NCI-H69 (cell line): Measurements from ENCODE around the gene GLP1R.

Experiments used
- DNase-seq: peaks from one replicate; lab custom pipeline; 2025; lab: John Stamatoyannopoulos, UW

GLP1R gene

DNA sequence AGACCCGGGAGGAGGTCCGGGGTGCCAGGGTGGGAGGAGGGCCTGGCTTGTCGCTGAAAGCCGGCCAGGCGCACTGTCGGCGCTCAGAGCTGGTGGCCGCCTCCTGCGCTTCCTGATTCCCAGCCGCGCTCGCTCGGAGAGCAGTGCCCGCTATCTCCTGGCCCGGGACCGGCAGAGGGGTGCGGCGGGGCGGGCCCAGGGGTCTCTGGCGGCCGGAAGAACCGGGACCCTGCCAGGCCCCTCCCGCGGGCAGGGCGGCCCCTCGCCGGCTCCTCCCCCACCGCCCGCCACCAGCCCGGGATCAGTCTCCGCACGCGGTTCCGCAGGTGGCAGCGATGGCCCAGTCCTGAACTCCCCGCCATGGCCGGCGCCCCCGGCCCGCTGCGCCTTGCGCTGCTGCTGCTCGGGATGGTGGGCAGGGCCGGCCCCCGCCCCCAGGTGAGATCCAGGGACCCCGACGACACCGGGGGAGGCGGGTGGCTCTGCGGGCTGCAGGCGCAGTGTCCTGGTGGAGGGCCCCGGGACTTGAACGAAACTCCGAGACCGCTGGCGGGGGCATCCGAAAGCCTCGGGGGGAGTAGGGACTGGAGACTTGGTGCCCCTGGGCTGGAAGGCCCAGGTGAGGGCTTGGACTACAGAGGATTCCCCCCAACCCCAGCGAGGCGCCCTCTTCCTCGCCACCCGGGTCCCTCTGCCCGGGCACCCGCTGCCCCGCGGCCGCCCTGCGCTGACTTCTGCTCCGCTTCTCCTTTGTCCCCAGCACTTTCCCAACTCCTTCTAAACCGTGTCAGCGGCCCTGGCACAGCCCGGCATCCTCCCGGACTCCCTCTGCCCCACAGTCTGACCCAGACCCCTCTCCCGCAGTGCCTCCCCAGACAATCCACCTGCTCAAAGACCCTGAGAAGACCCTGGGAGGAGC lies at the start of gene GLP1R:
Gene GLP1R (plus strand): TSS at position 301 of the 919 bp plus-strand sequence. CDS start 60 bp downstream, at position 361.
- no peak for DNase-seq

DNA sequence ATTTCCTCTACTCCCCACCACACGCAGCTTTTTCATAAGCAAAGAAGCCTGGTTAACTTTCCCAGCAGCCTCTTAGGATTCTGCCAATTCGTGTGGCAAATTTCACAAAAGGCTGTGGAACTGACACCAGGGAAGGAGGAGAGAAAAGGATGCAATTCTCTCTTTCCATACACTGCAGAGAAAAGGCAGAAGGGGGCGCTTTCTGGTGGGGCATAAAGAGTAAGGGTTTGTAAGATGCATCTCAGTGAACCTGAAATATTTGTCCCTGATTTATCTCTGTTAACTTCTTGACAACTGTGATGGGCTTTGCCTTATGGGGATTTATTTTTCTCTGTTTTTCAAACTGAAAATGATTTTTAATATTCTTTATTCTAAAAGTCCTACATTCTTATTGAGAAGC lies 45.5 kb upstream of the GLP1R start:
- peak; percentile 24 for DNase-seq

DNA sequence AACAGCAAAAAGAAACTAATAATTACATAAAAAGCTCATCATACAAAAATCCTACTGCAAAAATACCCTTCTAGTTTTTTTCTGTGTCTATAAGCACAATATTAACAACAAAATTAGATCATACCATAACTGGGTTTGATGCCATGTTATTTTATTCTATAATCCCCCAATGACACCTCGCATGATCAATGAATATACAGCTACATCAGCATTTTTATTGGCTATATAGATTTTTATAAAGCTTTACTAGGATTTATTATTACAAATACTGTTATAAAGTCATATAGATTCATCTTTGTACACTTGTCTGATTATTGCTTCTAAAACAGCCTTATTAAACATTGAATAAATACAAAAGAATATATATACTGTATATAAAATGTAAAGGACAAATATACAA lies 45.1 kb upstream of the GLP1R start:
- no peak for DNase-seq

DNA sequence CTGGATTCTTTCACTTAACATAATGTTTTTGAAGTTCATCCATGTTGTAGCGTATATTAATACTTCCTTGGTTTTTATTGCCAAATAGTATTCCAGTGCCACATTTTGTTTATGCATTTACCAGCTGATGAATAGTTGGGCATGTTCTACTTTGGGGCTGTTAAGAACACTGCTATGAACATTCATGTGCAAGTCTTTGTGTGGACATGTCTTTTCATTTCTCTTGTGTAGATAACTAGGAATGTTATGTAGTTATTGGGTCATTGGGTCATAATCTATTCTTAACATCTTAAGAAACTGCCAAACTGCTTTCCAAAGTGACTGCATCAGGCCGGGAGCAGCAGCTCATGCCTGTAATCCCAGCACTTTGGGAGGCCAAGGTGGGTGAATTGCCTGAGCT lies 43.8 kb upstream of the GLP1R start:
- DNase-seq: no peak

DNA sequence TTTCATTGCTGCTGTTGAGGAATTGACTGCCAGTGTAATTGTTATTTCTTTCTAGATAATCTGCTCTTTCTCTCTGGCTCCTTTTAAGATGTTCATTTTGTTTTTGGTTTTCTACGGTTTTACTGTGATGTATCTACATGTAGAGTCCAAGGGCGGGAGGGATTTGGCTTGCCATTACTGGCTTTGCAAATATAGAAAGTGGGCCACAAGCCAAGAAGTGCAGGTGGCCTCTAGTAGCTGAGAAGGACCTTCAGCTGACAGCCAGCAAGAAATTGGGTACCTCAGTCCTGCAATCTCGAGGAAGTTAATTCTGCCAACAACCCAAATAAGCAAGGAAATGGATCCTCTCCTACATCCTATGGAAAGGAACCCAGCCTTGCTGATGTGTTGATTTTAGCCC lies 42.8 kb upstream of the GLP1R start:
- DNase-seq: peak; percentile 24

DNA sequence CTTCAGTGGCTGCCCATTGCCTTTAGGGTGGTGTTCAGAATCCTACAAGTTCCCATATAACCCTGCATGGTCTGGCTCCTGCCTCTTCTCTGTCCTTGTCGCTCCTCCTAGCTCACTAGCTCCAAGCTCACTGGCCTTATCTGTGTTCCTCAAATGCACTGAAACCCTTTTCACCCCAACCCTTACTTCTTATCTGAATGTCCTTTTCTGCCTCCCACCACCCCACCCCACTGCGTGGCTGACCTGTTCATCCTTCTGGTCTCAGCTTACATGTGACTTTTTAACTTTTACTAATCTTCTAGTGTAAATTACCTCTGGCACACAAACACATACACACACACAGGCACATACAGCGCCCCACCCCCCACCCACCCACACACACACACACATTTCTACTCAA lies 41.0 kb upstream of the GLP1R start:
- DNase-seq: no peak

DNA sequence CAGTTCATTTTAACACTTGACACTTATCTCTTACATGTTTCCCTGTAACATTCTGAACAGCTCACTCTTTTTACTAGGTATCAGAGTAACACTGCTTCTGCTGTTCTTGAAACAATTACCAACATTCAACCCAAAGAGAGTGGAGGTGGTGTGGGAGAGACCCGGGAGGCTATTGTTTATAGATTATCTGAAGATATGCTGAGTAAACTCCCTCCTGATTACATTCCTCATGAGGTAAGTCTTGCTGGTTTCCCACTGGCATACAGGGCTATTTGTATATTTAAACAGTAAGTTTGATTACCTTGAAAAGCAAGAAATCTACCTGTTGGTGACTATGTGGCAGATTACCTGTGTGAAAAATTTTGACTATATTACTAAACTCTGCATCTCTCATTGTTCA lies 39.8 kb upstream of the GLP1R start:
- DNase-seq: no peak

DNA sequence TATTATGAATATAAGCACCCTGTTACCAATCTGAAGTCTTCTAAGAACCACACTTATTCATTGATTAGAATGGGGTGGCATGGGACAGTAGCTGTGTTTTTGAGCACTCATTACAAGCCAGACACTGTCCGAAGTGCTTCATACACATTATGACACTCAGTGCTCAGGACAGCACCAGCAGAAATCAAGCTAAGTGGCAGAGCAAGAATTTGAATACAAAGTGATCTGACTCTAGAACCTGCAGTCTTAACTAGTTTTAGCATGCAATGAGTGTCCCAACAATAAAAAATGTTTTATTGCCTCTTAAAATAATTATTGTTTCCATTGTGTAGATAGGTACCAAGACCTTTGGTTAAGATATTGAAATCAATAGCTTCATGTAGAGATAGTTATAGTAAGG lies 39.1 kb upstream of the GLP1R start:
- DNase-seq: no peak

DNA sequence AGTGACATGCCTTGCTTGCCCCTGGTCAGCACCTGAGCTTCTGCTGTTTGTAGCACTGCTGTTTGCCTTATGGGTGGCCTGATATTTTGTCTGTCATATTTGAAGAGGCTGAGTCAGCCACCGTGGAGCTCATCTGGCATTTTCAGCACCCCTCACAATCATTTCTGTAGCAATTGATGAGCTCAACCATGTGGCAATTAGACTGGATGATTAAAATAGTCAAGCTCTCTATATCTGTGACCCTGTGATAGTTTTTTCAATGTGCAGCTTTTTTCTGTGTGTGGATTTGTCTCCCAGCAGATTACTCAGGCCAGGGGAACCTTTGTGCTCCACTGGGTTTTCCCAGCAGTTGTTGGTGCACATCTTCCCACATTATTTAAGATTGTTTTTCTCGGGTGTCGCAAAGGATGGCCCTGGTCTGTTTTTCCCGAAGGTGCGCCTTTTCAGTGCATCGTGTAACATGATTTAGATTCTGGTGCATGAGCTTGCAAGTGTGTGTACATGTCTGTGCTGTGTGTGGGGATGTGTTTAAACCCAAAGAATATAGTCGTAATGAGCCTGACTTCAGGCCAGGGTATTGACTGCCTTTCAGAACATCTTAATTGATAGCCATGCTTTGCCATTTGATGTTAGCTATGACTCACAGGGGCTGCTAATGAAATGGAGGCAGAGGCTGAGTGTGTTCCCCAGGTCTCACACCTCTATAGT lies 31.6 kb upstream of the GLP1R start:
- DNase-seq: no peak

DNA sequence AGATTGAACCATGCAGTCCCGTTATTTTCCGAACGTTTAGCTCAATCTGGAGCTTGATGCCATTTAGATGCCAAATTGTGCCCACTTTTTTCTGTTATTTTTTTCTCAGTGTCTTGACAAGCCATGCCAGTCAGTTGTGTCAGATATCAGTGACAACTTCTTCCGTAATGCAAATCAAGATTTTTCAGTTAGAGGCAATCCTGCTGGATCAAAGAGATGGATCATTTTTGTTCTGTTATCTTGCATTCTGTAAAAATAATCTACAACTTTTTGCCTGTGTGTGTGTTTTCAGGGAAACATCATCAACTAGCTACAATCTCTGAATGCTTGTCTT lies 31.1 kb upstream of the GLP1R start:
- no peak for DNase-seq

DNA sequence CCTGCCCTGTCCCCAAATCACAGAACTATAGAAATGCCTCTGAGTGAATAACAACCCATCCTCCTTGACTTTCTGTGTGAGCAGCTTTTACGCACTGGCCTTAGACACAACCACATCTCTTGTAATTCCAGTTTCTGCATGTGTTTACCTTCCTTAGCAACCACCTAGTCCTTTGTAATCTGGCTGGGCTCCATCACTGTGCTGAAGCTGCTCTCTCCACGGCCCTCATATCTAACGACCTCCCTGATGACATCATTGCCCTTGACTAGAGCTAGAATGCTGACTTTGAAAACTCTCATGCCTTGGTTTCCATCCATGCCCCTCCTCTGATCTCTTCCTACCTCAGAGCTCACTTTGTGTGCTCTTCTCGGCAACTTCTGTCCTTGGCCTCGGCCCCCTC lies 30.5 kb upstream of the GLP1R start:
- no peak for DNase-seq

DNA sequence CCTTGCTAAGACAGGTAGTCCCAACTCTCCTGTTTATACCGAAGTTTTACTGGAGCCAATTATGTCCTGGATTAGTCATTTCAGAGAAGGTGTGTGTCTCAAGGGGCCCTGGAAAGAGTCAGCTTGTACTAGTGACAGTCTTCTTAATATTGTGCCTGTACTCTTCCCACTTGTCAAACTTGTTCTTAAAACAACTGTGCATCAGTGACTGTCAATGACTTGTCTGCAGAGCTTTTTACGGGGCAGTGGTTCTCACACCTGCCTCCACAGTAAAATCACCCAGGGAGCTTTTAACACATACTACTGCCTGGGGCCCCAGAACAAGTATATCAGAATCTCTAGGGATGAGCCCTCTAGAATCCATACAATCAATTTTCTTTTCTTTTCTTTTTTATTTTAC lies 28.4 kb upstream of the GLP1R start:
- DNase-seq: no peak

DNA sequence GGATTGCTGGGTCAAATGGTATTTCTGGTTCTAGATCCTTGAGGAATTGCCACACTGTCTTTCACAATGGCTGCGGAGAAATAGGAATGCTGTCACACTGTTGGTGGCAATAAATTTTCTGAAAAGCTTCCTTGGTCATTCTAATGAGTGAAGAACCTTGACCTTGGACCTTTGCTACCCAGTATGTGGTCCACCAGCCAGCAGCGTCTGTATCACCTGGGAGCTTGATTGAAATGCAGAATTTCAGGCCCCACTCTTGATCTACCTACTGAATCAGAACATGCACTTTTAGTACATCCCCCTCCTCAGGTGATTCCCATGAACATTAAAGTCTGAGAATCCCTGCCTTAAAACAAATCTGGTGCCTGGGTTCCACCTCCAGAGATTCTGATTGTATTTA lies 27.5 kb upstream of the GLP1R start:
- no peak for DNase-seq

DNA sequence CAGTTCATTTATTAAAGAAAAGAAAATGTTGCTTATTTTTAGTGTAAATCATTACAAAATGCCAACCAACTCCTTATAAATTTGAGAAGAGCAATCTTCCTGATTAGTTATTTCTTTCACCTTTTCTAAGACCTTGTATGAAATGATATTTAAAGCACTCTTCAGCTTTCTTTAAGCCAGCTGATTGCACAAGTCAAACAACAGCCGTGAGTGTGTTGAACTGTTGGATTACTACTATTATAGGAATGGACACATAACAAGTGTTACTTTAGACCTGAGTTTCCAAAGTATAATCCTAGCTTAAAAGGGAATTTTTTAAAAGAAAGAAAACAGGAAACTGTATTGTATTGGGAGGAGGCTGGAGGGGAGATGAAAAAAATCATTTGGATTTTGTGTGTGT lies 26.8 kb upstream of the GLP1R start:
- DNase-seq: no peak

DNA sequence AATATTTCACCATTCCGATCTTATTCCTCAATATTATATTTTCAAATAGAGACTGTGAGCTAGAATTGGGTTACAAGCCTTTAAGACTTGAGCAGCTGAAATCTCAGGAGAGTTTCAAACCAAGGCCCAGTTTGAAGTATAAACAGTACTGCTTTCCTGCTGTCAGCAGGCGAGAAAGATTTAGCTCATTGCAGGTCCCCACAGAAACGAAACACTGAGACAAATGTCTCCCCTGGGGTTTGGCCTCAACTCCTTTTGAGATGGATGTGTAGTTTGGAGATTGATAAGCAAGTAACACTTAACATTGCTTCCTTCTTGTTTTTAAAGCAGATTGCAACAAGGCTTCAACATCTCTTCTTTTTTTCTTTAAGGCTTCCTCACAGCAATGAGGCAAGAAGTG lies 22.4 kb upstream of the GLP1R start:
- DNase-seq: no peak

DNA sequence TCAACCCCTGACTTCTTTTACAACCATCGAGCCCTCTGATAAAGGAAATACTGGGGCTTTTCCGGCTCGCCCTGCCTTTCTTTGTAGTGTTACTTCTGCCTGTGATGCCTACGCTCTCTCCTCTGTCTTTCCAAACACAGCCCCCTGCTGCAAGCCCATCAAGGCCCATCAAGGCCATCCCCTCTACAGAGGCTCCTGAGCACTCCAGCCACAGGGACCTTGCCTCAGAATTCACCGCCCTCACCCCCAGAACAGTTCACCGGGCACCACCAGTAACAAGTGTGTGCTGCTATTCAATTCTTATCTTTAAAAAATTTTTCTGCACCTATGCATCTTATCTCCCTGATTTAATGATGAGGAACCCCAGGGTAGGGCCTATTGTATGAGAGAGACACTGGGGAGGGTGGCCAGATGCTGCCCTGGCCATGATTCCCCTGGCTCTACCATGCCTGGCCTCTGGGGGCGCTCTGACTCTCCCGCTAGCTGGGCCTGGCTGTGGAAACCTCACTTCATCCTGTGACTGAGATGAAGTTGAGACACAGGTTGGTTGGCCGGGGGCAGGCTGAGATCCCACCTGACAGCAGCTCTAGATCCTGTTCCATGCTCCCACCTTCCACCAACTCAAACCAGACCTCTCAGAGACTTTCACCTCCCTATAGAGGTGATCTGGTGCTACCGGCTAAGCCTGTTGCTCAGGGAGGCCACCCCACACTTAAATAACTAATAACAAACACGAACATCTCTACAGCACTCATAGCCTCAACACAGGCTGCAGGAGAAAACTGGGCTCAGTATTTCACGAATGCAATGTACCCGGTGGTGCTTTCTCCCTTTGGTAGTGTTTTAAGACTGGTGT lies 19.2 kb upstream of the GLP1R start:
- peak; percentile 25 for DNase-seq

DNA sequence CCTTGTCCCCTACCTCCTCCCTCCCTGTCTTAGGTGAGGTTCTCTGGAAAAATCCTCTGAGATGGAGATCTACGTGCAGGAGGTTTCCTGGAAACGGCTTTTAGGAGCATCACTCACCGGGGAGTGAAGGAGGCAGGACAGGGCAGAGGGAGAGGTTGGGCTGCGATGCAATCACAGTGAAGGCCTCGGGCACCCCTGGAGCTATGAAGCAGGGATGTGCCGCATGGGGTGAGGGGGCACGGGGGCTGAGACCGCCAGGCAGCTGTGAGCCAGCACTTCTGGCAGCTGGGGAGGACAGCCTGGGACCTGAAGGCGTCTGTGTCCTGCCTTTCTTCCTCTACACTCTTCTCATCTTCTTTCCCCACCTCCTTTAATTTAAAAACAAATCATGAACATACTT lies 12.9 kb upstream of the GLP1R start:
- no peak for DNase-seq

DNA sequence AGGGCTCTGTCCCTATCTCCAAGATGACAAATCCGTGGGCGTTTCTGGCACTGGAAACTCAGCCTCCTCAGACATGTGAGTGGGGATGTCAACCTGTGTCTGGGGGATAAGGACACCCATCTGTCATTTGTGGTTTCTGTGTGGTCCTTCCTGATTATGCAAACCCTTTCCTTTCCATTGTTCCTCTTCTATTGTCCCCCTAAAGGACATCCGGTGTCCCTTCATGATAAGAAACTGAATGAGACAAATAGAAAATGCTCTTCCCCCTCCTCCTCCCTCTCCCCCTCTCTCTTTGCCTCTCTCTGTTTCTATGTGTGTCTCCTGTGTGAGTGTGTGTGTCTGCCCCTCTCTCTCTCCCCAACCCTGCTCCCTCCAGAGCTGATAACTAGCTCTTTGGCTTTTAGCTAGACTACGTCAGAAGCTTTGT lies 11.5 kb upstream of the GLP1R start:
- no peak for DNase-seq

DNA sequence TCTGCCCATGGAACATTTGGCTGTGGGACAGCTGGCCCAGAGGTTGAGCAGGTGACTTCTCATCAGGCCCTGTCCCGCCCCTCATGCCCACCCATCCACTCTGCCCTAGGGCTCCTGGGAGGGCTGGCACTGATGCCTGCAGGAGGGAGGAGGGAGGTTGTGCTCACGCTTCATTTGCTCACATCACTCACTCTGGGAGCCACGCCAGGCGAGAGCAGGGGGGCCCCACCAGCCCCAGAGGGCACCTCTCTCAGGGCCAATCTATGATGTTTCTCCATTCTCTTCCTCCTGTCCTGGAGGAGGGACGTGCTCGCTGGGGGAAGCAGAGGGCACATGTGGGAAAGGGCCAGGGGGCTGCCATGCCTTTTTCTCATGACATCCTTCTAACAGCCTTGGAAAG lies 10.9 kb upstream of the GLP1R start:
- no peak for DNase-seq

DNA sequence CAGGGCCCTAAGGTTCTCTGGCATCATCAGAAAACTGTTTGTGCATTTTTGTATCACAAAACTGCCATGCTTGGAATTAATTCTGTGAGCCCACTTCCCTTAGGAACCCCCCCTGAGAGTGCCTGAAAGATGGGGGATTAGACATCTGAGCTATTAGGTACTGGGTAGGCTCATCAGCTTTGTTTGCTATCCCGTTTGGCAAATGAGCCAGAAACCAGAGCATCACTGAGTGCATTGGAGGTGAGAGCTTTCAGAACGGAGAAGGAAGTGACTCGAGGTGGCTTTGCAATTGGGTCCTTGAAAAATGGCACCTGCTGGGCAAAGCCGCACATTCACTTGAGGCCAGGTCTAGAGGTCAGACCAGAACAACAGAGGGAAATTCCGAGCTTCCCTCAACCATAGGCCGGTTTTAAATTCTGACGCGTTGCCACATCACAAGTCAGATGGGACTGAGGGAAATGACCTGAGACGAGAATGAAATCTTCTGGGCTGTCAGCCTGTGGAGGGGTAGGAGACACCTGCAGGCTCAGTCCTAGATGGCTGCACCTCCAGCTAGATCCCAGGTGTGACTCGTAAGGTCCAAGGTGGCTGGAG lies 8.4 kb upstream of the GLP1R start:
- DNase-seq: no peak

DNA sequence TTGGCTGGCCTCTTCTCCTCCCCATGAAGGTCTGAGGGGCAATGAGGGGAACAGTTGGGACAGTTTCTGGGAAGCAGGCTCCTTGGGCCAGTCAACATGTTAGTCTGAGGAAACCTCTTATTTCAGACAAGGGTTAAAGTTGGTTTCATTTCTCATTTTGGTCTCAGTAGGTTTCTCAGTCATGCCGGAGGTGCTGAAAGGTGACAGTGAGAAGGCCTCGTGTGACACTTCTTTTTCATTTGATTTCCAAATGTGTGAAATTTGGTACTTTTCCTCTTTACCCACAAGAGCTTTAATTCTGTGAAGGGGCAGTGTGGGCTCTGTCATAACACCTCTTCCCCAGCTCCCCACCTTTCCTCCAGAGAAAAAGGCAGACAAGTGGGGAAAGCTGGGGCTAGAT lies 7.5 kb upstream of the GLP1R start:
- no peak for DNase-seq

DNA sequence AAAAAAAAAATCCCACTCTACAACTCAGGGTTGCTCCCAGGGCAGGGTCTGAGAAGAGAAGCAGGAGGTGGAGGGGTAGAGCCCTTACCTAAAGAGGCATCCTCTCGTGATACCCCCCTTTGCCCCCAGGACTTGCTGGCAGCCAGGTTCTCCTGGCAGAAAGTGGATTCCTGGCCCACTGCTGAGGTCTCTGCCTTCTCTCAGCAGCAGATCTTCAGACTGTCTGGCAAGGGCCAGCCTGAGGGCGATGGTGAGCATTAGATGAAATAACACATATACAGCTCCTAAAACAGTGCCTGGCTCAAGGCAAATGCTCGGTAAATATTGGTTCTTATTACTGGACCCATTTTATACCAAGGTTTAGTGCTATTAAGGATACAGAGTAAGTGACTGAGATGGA lies 4.8 kb upstream of the GLP1R start:
- no peak for DNase-seq
